GM19351 (cell line): ENCODE measurements around the gene RUNX2.
"Not testable (repeated sequence)": the region's sequence is repeated elsewhere in the genome, so short reads cannot be mapped to it uniquely, and the experiment has no call there.

ENCODE experiments used
- ATAC-seq: cut with Tn5 transposase; IDR thresholded peaks from one replicate; pipeline ENCODE4 v1.9.1; 2021; ENCODE audit warnings: mild to moderate bottlenecking, moderate library complexity; ENCODE audit not compliant: unreplicated experiment

Gene RUNX2

GRCh38 chr6:45663251-45664221 lies 335.4 kb downstream of the RUNX2 start:
- ATAC-seq: no peak

GRCh38 chr6:45664707-45665106 lies 336.6 kb downstream of the RUNX2 start:
- ATAC-seq: no peak

GRCh38 chr6:45665859-45666258 lies 337.7 kb downstream of the RUNX2 start:
- ATAC-seq: no peak

GRCh38 chr6:45666846-45667245 lies 338.7 kb downstream of the RUNX2 start:
- ATAC-seq: no peak

- no peak for ATAC-seq
Observed at GRCh38 chr6:45667300-45667699, 339.2 kb downstream of the RUNX2 start.

- ATAC-seq: no peak
Observed at GRCh38 chr6:45667766-45668165, 339.6 kb downstream of the RUNX2 start.

- no peak for ATAC-seq
Observed at GRCh38 chr6:45668705-45669104, 340.6 kb downstream of the RUNX2 start.

- not testable (repeated sequence) for ATAC-seq
Observed at GRCh38 chr6:45673167-45673566, 345.0 kb downstream of the RUNX2 start.

GRCh38 chr6:45675166-45675565 lies 347.0 kb downstream of the RUNX2 start:
- not testable (repeated sequence) for ATAC-seq

- ATAC-seq: no peak
Observed at GRCh38 chr6:45675634-45676033, 347.5 kb downstream of the RUNX2 start.

- ATAC-seq: no peak
Observed at GRCh38 chr6:45676380-45676779, 348.2 kb downstream of the RUNX2 start.

- ATAC-seq: peak; percentile 46
Observed at GRCh38 chr6:45677381-45678284, 349.5 kb downstream of the RUNX2 start.

- no peak for ATAC-seq
Observed at GRCh38 chr6:45678285-45678607, 350.1 kb downstream of the RUNX2 start.

GRCh38 chr6:45679163-45679562 lies 351.0 kb downstream of the RUNX2 start:
- ATAC-seq: no peak

- ATAC-seq: no peak
Observed at GRCh38 chr6:45679631-45680030, 351.5 kb downstream of the RUNX2 start.

GRCh38 chr6:45681860-45682511 lies 353.9 kb downstream of the RUNX2 start:
- peak; percentile 93 for ATAC-seq

GRCh38 chr6:45684476-45684875 lies 356.3 kb downstream of the RUNX2 start:
- no peak for ATAC-seq

- ATAC-seq: no peak
Observed at GRCh38 chr6:45685076-45685475, 356.9 kb downstream of the RUNX2 start.

- no peak for ATAC-seq
Observed at GRCh38 chr6:45686841-45687569, 358.9 kb downstream of the RUNX2 start.

- ATAC-seq: peak; percentile 88
Observed at GRCh38 chr6:45687570-45687969, 359.4 kb downstream of the RUNX2 start.
